Fibroblast of villous mesenchyme (primary cell): ENCODE results near the gene KCNE4. TPM values are rescaled to one million over a fixed set of nuclear protein-coding genes. Genes with fewer than 3 reads are reported as not detected.
"Not testable (repeated sequence)": the region's sequence is repeated elsewhere in the genome, so short reads cannot be mapped to it uniquely, and the experiment has no call there.

Source experiments
- DNase-seq: peaks from one replicate; pipeline ENCODE4 v3.0.0-alpha.2; 2010; ENCODE audit warnings: low read depth
- H3K4me3 ChIP-seq: 2 replicates; pipeline ENCODE4 v1.5.1; 2011; ENCODE audit warnings: low read depth, mild to moderate bottlenecking, low read length
- total RNA-seq: library from RNA; depleted of rRNA; stranded (reverse); fragments of >200 nt; gene quantifications from 2 replicates; pipeline ENCODE4 v1.2.3, GENCODE V29; 2012
- TF ChIP-seq, protein P1 (sequence below): IDR thresholded peaks from 2 replicates; pipeline ENCODE4 v1.5.1; 2012; ENCODE audit warnings: low read depth, mild to moderate bottlenecking, low read length; ENCODE audit not compliant: insufficient read depth

The KCNE4 gene
- total RNA-seq, 1 donor, result 13.4 TPM

DNA sequence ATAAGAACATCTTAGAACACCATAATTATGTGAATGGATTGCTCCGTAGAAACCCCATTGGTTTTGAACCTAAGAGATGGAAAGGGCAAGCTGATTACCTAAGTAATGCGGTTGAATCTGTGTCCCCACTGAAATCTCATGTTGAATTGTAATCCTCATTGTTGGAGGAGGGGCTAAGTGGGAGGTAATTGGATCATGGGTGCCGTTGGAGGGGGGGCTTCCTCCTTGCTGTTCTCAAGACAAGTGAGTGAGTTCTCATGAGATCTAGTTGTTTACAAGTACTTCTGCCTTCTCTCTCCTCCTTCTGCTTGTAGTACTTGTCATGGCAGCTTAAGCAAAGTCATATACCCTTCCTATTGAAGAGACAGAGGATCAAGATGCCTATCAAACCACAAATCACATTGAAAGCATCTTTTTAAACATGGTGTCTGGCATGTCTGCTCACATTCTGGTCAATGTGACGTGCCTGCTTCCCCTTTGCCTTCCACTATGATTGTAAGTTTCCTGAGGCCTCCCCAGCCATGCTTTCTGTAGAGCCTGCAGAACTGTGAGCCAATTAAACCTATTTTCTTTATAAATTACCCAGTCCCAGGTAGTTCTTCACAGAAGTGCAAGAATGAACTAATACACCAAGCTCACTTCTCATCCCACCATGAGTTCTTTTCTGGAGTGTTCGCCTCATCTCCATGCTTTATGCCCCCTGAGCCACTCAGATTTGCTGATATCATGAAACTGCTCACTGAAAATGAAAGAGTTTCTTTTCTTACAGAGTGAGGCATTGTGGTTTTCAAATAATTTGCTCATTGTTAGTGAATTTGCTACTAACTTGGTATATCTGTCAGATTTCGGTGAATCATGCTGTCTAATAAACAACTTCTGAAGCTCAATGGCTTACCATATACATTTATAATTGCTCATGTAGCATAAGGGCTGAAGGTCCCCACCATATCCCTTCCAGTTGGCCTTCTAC is 23.6 kb downstream of the KCNE4 start:
- TF ChIP-seq, protein P1, sequence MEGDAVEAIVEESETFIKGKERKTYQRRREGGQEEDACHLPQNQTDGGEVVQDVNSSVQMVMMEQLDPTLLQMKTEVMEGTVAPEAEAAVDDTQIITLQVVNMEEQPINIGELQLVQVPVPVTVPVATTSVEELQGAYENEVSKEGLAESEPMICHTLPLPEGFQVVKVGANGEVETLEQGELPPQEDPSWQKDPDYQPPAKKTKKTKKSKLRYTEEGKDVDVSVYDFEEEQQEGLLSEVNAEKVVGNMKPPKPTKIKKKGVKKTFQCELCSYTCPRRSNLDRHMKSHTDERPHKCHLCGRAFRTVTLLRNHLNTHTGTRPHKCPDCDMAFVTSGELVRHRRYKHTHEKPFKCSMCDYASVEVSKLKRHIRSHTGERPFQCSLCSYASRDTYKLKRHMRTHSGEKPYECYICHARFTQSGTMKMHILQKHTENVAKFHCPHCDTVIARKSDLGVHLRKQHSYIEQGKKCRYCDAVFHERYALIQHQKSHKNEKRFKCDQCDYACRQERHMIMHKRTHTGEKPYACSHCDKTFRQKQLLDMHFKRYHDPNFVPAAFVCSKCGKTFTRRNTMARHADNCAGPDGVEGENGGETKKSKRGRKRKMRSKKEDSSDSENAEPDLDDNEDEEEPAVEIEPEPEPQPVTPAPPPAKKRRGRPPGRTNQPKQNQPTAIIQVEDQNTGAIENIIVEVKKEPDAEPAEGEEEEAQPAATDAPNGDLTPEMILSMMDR, result no peak
- DNase-seq, result no peak
- H3K4me3 ChIP-seq, result no peak overlapping the region

DNA sequence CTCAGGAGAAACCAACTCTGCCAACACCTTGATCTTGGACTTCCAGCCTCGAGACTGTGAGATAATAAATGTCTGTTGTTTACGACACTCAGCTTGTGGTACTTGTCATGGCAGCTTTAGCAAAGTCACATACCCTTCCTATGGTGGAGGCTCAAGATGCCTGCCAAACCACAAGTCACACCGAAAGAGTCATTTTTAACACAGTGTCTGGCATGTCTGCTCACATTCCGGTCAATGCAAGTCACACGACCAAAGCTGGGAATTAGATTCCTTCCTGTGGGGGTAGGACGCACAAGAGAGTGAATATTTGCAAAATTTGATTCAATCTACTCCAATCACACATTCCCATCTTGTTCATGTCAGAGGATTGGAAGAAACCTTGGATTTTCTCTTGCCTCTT is 24.6 kb downstream of the KCNE4 start:
- TF ChIP-seq, protein P1, result no peak
- no peak for DNase-seq
- H3K4me3 ChIP-seq, result no peak overlapping the region

DNA sequence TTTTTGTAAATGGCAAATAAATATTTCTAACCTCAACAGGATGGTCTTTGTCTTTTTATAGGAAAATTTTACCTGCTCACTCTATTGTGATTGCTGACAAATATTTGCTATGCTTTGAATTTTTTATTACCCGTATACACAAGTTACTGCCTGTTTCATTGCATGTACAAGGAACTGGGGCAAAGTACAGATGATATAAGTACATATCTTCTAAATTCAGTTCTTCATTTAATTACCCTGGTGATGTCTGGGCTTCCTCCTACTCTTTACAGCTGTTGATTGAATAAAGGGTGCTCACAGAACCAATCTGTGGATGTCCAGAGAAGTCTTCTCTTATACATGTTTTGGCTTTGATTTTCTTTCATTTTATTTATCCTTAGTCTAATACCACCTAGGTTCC is 26.5 kb downstream of the KCNE4 start:
- TF ChIP-seq, protein P1, result no peak
- H3K4me3 ChIP-seq, result no peak overlapping the region
- DNase-seq, result no peak

DNA sequence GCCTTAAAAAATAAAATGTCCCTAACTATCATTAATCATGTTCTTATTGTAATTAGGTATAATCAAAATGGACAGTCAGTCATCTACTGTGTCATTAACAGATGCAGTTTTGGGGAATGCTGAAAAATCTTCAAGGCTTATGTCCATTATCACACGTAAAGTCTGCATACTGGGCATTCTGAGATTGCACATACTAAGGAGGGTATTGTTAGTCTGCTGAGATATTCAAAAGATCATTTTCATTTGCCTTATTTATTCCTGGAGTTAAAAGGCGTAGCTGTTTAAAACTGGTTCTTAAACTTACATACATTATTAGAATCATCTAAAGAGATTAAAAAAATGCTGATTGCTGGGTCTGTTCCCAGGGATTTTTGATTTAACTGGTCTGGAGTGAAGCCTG is 27.4 kb downstream of the KCNE4 start:
- H3K4me3 ChIP-seq, result no peak overlapping the region
- TF ChIP-seq, protein P1, result no peak
- no peak for DNase-seq

DNA sequence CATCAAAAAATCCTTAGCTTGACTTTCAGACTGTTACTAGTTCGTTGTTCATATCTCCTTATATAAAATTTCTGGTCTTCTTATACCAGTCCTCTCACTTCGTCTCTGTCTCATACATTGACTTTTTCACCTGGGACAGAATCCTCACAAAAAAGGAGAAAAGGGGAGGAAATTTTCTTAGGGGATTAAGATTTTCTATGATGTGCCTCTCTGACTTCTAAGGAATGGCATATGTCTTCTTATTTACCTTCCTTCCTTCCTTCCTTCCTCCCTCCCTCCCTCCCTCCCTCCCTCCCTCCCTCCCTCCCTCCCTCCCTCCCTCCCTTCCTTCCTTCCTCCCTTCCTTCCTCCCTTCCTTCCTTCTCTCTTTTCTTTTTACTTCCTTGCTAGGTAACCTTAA is 27.9 kb downstream of the KCNE4 start:
- no peak overlapping the region for H3K4me3 ChIP-seq
- DNase-seq, result no peak
- TF ChIP-seq, protein P1, result no peak

DNA sequence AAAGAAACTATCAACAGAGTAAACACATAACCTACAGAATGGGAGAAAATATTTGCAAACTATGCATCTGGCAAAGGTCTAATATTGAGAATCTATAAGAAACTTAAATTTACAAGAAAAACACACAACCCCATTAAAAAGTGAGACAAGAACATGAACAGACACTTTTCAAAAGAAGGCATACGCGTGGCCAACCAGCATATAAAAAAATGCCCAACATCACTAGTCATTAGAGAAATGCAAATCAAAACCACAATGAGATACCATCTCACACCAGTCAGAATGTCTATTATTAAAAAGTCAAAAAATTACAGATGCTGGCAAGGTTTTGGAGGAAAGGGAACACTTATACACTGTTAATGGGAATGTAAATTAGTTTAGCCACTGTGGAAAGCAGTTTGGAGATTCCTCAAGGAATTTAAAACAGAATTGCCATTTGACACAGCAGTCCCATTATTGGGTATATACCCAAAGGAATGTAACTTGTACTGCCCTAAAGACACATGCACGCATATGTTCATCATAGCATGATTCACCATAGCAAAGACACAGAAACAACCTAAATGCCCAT is 28.9 kb downstream of the KCNE4 start:
- not testable (repeated sequence) for H3K4me3 ChIP-seq, DNase-seq

DNA sequence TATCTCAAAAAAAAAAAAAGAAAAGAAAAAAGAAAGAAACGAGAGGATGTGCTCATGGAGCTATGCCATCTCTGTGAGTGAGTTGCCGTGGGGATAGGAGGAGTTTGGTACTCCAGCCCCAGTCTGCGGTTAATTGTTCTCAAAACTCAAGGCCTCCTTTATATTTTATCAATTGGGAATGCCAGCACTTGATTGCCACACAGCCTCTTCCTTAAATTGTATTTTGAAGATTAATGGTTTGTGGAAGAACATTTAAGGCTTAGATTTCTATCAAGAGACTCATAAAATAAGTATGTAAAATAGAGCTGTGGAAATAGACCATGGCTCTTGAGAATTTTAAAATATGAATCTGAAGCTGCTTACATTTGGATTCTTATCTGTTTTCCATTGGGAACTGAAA is 29.8 kb downstream of the KCNE4 start:
- H3K4me3 ChIP-seq, result no peak overlapping the region
- no peak for DNase-seq
- TF ChIP-seq, protein P1, result no peak
